Peyer's patch (tissue), 4 donors: ENCODE measurements around the gene S100A1. TPM values are rescaled to one million over a fixed set of nuclear protein-coding genes. Genes with fewer than 3 reads are reported as not detected.
"Not testable (repeated sequence)": the region's sequence is repeated elsewhere in the genome, so short reads cannot be mapped to it uniquely, and the experiment has no call there.

Experiments used
- DNase-seq, 3 donors: peaks; one replicate each; pipeline ENCODE4 v3.0.0-alpha.2; 2017 to 2019
- H3K27ac ChIP-seq, 4 donors: fragments of 200-600 bp; sonication (generic); one replicate each; pipeline ENCODE4 v1.5.1; 2016 to 2019
- H3K27me3 ChIP-seq, 2 donors: fragments of 200-600 bp; sonication (generic); one replicate each; pipeline ENCODE4 v1.5.1; 2019
- H3K36me3 ChIP-seq, 3 donors: fragments of 200-600 bp; sonication (generic); one replicate each; pipeline ENCODE4 v1.5.1; 2016 to 2019
- H3K4me1 ChIP-seq, 4 donors: fragments of 200-600 bp; sonication (generic); one replicate each; pipeline ENCODE4 v1.5.1; 2016 to 2019
- H3K4me3 ChIP-seq, 4 donors: fragments of 200-600 bp; sonication (generic); 1 replicate in 3 of 4; 2 replicates in 1 of 4; pipeline ENCODE4 v1.5.1; 2016 to 2019; ENCODE audit warnings: mild to moderate bottlenecking in 1 of 4
- H3K9me3 ChIP-seq, 4 donors: fragments of 200-600 bp; sonication (generic); one replicate each; pipeline ENCODE4 v1.5.1; 2016 to 2019; ENCODE audit warnings: mild to moderate bottlenecking in 1 of 4
- CTCF ChIP-seq, 6 experiments: fragments of 450-650 bp in 4 of 6; fragments of 200-600 bp in 2 of 6; sonication (generic) in 1 of 6; IDR thresholded peaks; one replicate each; pipeline ENCODE4 v1.5.1; 2017 to 2019; ENCODE audit warnings: antibody characterized with exemption in 6 of 6, mild to moderate bottlenecking in 3 of 6, moderate library complexity in 1 of 6
- POLR2A ChIP-seq, 2 donors: fragments of 450-650 bp; IDR thresholded peaks; one replicate each; pipeline ENCODE4 v1.5.1; 2017; ENCODE audit warnings: antibody characterized with exemption in 2 of 2, mild to moderate bottlenecking in 2 of 2, moderate library complexity in 2 of 2
- total RNA-seq, 4 donors: library from RNA; depleted of rRNA; stranded (reverse); fragments of >200 nt; gene quantifications; one replicate each; pipeline ENCODE4 v1.1.0, GENCODE V29; 2016

Gene S100A1
- total RNA-seq, 4 donors from 2014 or later = not detected

DNA sequence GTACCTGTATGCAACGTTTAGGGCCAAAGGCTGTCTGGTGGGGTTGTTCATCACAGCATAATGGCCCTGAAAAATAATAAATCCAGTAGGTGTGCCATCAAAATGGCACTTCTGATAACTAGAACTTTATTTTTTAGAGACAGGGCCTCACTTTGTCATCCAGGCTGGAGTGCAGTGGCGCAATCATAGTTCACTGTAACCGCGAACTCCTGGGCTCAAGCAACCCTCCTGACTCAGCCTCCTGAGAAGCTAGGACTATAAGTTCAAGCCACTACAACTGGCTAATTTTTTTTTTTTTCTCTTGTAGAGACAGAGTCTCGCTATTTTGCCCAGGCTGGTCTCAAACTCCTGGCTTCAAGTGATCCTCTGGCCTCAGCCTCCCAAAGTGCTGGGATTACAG is 35.0 kb downstream of the S100A1 start:
- H3K4me3 ChIP-seq = no peak overlapping the region
- TF ChIP-seq POLR2A (IDR thresholded peaks at IDR 0.05) (no peak), CTCF (IDR thresholded peaks at IDR 0.05) (no peak)
- peak in 1 of 3 donors; percentile 22 for DNase-seq
- H3K27me3 ChIP-seq = no peaks in the 10 kb centered on the region
- no peaks in the 10 kb centered on the region for H3K9me3 ChIP-seq
- peaks cover 0 to 77% (median 3%) of the 10 kb centered on the region in 3 donors for H3K36me3 ChIP-seq
- H3K4me1 ChIP-seq = peaks cover 0 to 9% (median 0%) of the 10 kb centered on the region in 4 donors
- no peak overlapping the region for H3K27ac ChIP-seq

GRCh38 chr1:153667439-153667838 is 39.2 kb downstream of the S100A1 start:
- H3K36me3 ChIP-seq = peaks cover 0 to 66% (median 3%) of the 10 kb centered on the region in 3 donors
- DNase-seq = peak in 1 of 3 donors; percentile 7
- peaks cover 0 to 18% (median 2%) of the 10 kb centered on the region in 4 donors for H3K4me1 ChIP-seq
- H3K27ac ChIP-seq = no peak overlapping the region
- H3K27me3 ChIP-seq = no peaks in the 10 kb centered on the region
- TF ChIP-seq POLR2A (IDR thresholded peaks at IDR 0.05) = no peak
- no peak for TF ChIP-seq CTCF (IDR thresholded peaks at IDR 0.05)
- H3K4me3 ChIP-seq = no peak overlapping the region
- no peaks in the 10 kb centered on the region for H3K9me3 ChIP-seq

DNA sequence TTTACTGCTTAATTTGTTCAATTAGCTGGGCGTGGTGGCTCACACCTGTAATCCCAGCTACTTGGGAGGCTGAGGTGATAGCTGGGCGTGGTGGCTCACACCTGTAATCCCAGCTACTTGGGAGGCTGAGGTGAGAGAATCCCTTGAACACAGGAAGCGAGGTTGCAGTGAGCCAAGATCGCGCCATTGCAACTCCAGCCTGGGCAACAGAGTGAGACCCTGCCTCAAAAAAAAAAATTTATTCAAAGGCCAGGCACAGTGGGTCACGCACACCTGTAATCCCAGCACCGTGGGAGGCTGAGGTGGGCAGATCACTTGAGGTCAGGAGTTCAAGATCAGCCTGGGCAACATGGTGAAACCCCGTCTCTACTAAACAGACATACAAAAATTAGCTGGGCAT is 40.4 kb downstream of the S100A1 start:
- H3K27ac ChIP-seq, H3K9me3 ChIP-seq, H3K27me3 ChIP-seq, H3K4me3 ChIP-seq: not testable (repeated sequence)
- Histone ChIP-seq H3K4me1 (peaks cover 0 to 18% (median 2%) of the 10 kb centered on the region in 4 donors), H3K36me3 (peaks cover 0 to 53% (median 3%) of the 10 kb centered on the region in 3 donors)
- peak in 1 of 3 donors; percentile 10 for DNase-seq

DNA sequence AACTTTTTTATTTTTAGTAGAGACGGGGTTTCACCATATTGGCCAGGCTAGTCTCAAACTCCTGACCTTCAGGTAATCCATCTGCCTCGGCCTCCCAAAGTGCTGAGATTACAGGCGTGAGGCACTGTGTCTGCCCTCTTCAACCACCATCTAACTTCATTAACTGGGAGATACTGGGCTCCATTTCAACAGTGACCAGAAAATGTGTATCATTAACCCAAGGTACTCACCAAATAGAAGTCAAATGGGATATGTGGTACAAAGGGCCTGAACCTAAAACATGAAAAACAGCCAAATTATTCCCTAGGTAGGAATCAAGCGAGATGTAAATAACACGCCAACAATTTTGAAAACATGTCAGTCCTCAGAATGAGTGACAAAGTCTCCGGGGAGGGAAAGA is 41.4 kb downstream of the S100A1 start:
- H3K4me3 ChIP-seq = peak overlapping the region in 3 of 4 donors; percentile 67 to 77 (median 69)
- no peak overlapping the region for H3K27ac ChIP-seq
- DNase-seq = no peak

DNA sequence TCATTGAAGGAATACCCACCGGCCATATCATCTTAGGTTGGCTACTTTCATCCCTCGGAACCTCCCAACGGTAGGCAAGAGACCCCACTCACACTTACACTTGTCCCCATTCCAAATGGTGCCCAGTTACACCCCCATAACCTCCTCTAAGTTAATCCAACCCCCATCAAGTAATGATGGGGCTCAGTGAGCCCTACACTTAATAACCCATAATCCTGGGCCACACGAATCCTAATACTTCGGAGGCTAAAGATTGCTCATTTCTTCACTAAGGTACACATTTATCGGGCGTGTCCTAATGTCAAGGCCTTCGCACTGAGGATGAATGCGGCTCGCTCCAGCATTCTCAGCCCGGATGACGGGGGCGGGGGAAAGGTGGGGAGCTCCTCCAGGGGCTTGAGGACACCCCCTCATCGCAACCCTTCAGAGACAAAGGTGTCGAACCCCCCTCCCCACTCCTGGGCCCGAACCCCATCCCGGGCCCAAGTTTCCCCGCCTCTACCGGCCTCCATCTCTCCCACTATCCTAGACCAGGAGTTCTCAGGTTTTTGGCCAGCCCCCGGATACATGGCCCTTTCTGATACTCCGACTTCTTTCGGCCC is 42.1 kb downstream of the S100A1 start:
- Histone ChIP-seq H3K4me1 (peaks cover 0 to 18% (median 2%) of the 10 kb centered on the region in 4 donors), H3K4me3 (peak overlapping the region; percentile 67 to 77 (median 68)), H3K27ac (peak overlapping the region; percentile 82 to 90 (median 86)), H3K27me3 (no peaks in the 10 kb centered on the region), H3K36me3 (peaks cover 0 to 37% (median 3%) of the 10 kb centered on the region in 3 donors), H3K9me3 (no peaks in the 10 kb centered on the region)
- peak in 1 of 3 donors; percentile 48 for DNase-seq
- TF ChIP-seq CTCF (IDR thresholded peaks at IDR 0.05) = no peak
- TF ChIP-seq POLR2A (IDR thresholded peaks at IDR 0.05) = no peak

More for the DNA sequence above, 41.4 kb downstream of the S100A1 start:
- H3K9me3 ChIP-seq = no peaks in the 10 kb centered on the region
- no peaks in the 10 kb centered on the region for H3K27me3 ChIP-seq
- TF ChIP-seq CTCF (IDR thresholded peaks at IDR 0.05) (no peak), POLR2A (IDR thresholded peaks at IDR 0.05) (no peak)
- peaks cover 0 to 18% (median 2%) of the 10 kb centered on the region in 4 donors for H3K4me1 ChIP-seq
- H3K36me3 ChIP-seq = peaks cover 0 to 44% (median 3%) of the 10 kb centered on the region in 3 donors

DNA sequence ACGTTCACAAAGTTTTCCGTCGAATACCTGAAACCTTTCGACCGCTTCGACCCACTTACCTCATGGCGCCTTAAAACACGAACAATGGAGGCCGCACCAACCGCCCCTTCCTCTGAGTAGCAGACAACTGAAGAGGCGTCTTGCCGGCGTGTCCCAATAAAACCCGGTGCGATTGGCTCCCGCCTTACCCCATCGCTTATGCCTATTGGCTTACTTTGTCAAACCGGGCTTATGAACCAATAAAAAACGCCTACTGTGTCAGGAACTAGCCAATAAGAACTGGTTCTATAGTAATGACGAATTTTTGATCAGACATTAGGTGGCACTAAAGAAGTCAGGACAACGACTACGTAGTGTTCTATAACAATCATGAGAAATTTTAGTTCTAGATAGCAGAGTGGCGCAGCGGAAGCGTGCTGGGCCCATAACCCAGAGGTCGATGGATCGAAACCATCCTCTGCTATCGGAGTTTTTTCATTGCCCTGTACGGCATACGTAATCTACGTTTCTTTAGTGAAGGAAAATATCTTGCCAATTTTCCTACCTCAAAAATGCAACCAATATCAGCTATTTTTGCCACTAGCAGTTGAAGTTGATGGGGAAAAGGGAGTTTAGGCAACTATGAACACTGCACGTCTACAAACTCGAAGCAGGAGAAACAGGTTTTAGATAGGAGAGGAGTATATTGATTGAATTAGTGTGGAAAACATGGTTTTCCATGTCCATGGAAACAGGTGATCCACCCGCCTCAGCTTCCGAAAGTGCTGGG is 42.8 kb downstream of the S100A1 start, which contains the start of gene ILF2:
Gene ILF2, minus strand, starts transcription at position 135 of the 769 bp plus-strand sequence. Its CDS starts 71 bp downstream, at position 64.
- peaks cover 0 to 30% (median 3%) of the 10 kb centered on the region in 3 donors for H3K36me3 ChIP-seq
- H3K4me1 ChIP-seq = peaks cover 0 to 18% (median 2%) of the 10 kb centered on the region in 4 donors
- peak within 1 kb of the TSS; percentile 67 to 77 (median 68) for H3K4me3 ChIP-seq
- H3K9me3 ChIP-seq = no peaks in the 10 kb centered on the region
- peak within 1 kb of the TSS; percentile 83 to 92 (median 88) for H3K27ac ChIP-seq
- TF ChIP-seq CTCF (IDR thresholded peaks at IDR 0.05) = peak in 3 of 6 experiments; percentile 9 to 29 (median 16)
- peak; percentile 74 to 88 for TF ChIP-seq POLR2A (IDR thresholded peaks at IDR 0.05)
- no peaks in the 10 kb centered on the region for H3K27me3 ChIP-seq
- DNase-seq = peak; percentile 95 to 99 (median 97)
